ENCODE results near the gene KIR3DL3.
"Not testable (repeated sequence)": the region's sequence is repeated elsewhere in the genome, so short reads cannot be mapped to it uniquely, and the experiment has no call there.

KIR3DL3 gene

DNA sequence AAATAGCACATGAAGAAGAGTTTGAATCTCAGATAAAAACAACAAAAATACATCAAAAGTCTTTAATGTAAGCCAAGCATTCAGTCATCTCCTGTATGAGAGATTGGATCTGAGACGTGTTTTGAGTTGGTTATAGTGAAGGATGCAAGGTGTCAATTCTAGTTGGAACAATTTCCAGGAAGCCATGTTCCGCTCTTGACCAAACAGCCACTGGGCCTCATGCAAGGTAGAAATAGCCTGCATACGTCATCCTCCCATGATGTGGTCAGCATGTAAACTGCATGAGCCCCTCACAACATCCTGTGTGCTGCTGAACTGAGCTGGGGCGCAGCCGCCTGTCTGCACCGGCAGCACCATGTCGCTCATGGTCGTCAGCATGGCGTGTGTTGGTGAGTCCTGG lies at the start of gene KIR3DL3:
Gene KIR3DL3 (plus strand): TSS at position 301 of the 400 bp plus-strand sequence. CDS start 55 bp downstream, at position 356.
- no peak for DNase-seq (ENCODE audit: low read depth in 2 of 2)

DNA sequence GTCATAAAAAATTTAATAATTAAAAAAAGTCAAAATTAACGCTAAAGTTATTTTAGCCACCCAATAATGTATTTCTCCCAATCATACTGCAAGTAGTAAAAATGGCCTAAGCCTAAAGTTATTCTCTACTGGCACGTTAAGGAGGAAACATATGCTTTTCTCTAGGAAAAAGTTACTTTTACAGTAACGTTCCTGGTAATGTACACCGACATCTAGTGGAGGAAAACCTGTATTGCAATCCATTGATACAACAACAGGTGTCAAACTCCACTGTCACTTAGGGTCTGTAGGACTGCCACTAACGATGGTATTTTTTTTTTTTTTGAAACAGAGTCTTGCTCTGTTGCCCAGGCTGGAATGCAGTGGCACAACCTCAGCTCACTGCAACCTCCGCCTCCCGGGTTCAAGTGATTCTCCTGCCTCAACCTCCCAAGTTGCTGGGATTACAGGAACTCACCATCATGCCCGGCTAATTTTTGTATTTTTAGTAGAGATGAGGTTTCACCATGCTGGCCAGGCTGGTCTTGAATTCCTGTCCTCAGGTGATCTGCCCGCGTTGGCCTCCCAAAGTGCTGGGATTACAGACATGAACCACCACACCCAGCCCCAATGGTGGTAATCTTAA lies 47.9 kb upstream of the KIR3DL3 start:
- DNase-seq (ENCODE audit: low read depth in 2 of 2), result not testable (repeated sequence)

- no peak for DNase-seq (ENCODE audit: low read depth in 2 of 2)
Observed at GRCh38 chr19:54677217-54677616, 47.0 kb upstream of the KIR3DL3 start.

DNA sequence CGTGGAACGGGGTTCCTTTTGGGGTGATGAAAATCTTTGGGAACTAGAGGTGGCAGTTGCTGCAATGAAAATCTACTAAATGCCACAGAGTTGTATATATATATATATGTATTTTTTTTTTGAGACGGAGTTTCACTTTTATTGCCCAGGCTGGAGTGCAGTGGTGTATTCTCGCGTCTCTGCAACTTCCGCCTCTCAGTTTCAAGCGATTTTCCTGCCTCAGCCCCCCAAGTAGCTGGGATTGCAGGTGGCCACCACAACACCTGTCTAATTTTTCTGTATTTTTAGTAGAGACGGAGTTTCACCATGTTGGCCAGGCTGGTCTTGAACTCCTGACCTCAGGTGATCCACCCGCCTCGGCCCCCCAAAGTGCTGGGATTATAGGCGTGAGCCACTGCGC lies 42.6 kb upstream of the KIR3DL3 start:
- DNase-seq (ENCODE audit: low read depth in 2 of 2), result not testable (repeated sequence)

- DNase-seq (ENCODE audit: low read depth in 2 of 2), result no peak
Observed at GRCh38 chr19:54682306-54682856, 41.9 kb upstream of the KIR3DL3 start.

- no peak for DNase-seq (ENCODE audit: low read depth in 2 of 2)
Observed at GRCh38 chr19:54684527-54684926, 39.7 kb upstream of the KIR3DL3 start.

GRCh38 chr19:54691582-54692297 lies 32.5 kb upstream of the KIR3DL3 start:
- DNase-seq (ENCODE audit: low read depth in 2 of 2), result no peak

DNA sequence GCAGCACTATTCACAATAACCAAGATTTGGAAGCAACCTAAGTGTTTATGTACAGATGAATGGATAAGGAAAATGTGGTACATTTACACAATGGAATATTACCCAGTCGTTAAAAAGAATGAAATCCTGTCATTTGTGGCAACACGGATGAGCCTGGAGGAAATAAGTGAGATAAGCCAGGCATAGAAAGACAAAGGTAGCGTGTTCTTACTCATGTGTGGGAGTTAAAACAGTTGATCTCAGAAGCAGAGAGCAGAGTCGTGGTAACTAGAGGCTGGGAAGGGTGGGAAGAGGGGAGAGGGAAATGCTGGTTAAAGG lies 32.0 kb upstream of the KIR3DL3 start:
- DNase-seq (ENCODE audit: low read depth in 2 of 2), result no peak

- DNase-seq (ENCODE audit: low read depth in 2 of 2), result no peak
Observed at GRCh38 chr19:54694648-54695047, 29.6 kb upstream of the KIR3DL3 start.

DNA sequence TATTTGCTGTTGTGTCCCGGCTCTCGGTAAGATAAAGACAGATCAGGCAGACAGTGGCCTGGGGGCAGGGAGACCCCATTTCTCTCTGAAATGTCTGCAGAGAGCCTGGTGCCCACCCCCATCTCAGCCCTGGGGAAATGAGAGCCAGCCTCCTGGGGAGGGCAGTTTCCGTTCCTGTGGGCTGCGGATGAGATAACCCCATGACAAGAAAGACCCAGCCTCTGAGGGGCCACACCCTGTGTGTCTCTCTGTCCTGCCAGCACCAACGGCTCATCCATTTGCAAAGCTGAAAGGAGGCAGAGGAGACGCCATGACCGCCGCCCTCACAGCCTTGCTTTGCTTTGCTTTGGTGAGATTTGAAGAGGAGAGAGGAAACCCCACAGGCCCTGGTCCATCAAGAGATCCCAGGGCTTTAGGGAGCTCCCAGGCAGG lies 28.1 kb upstream of the KIR3DL3 start:
- DNase-seq (ENCODE audit: low read depth in 2 of 2), result no peak

DNA sequence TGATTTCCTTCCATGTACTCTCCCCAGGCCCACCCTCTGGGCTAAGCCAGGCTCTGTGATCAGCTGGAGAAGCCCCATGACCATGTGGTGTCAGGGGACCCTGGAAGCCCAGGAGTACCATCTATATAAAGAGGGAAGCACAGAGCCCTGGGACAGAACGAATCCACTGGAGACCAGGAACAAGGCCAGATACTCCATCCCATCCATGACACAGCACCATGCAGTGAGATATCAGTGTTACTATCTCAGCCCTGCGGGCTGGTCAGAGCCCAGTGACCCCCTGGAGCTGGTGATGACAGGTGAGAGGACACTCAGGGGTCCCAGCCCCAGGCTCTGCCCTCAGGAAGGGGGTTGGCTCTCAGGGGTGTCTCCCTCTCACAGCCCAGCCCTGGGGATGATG lies 27.5 kb upstream of the KIR3DL3 start:
- DNase-seq (ENCODE audit: low read depth in 2 of 2), result no peak

DNA sequence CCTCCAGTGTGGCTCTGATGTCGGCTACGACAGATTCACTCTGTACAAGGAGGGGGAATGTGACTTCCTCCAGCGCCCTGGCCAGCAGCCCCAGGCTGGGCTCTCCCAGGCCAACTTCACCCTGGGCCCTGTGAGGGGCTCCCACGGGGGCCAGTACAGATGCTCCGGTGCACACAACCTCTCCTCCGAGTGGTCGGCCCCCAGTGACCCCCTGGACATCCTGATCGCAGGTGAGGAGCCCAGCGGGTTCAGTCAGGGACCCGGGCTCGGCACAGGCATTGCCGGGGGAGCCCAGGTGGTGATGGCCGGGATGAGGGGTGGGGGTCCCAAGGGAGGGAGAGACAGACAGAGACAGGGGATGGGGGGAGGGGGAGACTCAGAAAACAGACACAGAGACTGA lies 26.5 kb upstream of the KIR3DL3 start:
- not testable (repeated sequence) for DNase-seq (ENCODE audit: low read depth in 2 of 2)

DNA sequence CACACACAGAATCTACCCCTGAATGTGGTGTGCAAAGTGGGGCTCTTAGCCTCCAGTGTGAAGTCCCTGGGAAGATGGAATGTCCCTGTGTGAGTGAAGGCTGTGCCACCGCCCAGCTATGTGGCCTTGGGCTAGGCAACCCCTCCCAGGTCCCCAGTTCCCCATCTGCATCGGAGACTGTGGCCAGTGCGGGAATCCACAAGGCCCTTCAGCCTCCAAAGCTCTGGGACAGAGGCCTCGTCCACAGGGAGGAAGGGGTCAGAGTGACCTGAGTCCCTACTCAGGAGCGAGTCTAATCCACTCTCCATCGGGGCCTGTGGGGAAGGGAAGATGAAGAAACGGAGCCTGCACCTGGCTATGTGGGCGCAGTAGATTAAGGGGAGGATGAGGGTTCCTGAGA lies 19.3 kb upstream of the KIR3DL3 start:
- DNase-seq (ENCODE audit: low read depth in 2 of 2), result no peak

DNA sequence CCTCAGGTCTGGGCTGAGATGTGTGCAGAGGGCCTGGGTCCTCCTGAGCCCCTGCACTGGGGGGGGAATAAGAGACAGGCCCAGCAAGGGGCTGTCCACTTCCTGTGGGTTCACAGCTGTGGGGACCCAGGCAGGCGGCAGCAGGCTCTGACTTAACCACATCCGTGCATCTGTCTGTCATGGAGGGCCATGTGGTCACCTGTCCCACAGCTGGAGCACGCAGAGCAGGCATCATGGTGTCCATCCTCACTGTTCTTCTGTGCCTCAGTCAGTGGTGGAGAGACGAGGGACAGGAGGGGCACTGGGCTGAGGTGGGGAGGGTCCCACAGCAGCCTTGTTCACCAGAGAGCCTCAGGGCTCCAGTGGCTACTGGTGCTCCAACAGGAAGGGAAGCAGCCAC lies 16.3 kb upstream of the KIR3DL3 start:
- no peak for DNase-seq (ENCODE audit: low read depth in 2 of 2)

GRCh38 chr19:54708781-54709180 lies 15.5 kb upstream of the KIR3DL3 start:
- no peak for DNase-seq (ENCODE audit: low read depth in 2 of 2)

- DNase-seq (ENCODE audit: low read depth in 2 of 2), result no peak
Observed at GRCh38 chr19:54709212-54709948, 14.9 kb upstream of the KIR3DL3 start.

GRCh38 chr19:54709956-54710355 lies 14.3 kb upstream of the KIR3DL3 start:
- not testable (repeated sequence) for DNase-seq (ENCODE audit: low read depth in 2 of 2)

DNA sequence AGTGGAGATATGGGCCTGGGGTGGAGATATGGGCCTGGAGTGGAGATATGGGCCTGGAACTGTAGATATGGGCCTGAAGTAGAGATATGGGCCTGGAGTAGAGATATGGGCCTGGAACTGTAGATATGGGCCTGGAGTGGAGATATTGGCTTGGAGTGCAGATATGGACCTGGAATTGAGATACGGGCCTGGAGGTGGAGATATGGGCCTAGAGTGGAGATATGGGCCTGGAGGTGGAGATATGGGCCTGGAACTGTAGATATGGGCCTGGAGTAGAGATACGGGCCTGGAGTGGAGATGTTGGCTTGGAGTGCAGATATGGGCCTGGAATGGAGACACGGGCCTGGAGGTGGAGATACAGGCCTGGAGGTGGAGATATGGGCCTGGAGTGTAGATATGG lies 402 bp downstream of the KIR3DL3 start:
- DNase-seq (ENCODE audit: low read depth in 2 of 2), result no peak

DNA sequence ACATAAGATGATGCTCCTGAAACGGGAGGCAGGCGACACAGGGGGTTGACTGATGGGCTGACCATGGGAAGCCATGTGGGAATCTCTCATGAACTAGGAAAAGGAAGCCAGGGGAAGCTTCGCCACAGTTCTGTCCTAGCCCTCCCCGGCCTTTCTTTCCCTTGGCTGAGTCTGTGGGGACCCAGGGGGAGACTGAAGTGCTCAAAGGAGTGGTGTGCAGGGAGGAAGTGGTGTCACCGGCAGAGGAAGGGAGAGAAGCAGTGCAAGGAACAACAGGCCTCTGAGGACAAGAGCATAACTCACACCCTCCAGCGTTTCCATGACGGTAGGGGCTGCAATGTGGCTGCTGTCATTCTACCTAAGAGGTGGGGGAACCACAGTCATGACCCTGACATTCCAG lies 1.1 kb downstream of the KIR3DL3 start:
- no peak for DNase-seq (ENCODE audit: low read depth in 2 of 2)

DNA sequence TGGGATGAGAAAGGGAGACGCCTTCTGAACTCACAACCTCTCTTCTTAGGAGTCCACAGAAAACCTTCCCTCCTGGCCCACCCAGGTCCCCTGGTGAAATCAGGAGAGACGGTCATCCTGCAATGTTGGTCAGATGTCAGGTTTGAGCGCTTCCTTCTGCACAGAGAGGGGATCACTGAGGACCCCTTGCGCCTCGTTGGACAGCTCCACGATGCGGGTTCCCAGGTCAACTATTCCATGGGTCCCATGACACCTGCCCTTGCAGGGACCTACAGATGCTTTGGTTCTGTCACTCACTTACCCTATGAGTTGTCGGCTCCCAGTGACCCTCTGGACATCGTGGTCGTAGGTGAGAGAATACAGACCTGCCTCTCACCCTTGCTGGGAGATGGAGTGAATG lies 3.3 kb downstream of the KIR3DL3 start:
- no peak for DNase-seq (ENCODE audit: low read depth in 2 of 2)

GRCh38 chr19:54728167-54728566 lies 3.9 kb downstream of the KIR3DL3 start:
- no peak for DNase-seq (ENCODE audit: low read depth in 2 of 2)

- DNase-seq (ENCODE audit: low read depth in 2 of 2), result no peak
Observed at GRCh38 chr19:54729416-54730188, 5.4 kb downstream of the KIR3DL3 start.
